Fibroblast of lung (primary cell): ENCODE results near the gene PLEKHG4B.

Experiments used
- CTCF ChIP-seq, 2 donors: IDR thresholded peaks in 1 of 2; conservative IDR thresholded peaks in 1 of 2; 1 replicate in 1 of 2; 2 replicates in 1 of 2; pipeline ENCODE4 v1.5.1; 2011 to 2012; ENCODE audit warnings: low read length in 2 of 2, control low read depth in 1 of 2, inconsistent platforms in 1 of 2, low read depth in 1 of 2, mild to moderate bottlenecking in 1 of 2
- EZH2 ChIP-seq: IDR thresholded peaks from 2 replicates; pipeline ENCODE4 v1.5.1; 2012; ENCODE audit warnings: low read length, control low read depth, mild to moderate bottlenecking; ENCODE audit errors: missing control alignments

GRCh38 chr5:79263-79662 lies 12.7 kb upstream of the PLEKHG4B start:
- TF ChIP-seq CTCF (conservative IDR thresholded peaks at IDR 0.05 in 1 of 2, IDR thresholded peaks at IDR 0.05 in 1 of 2; ENCODE audit: low read depth in 1 of 2, low read length in 2 of 2), result no peak
- no peak for TF ChIP-seq EZH2
